DND-41 (cell line): Measurements from ENCODE around the gene R3HCC1L.

Experiments used
- CTCF ChIP-seq: IDR thresholded peaks from 2 replicates; pipeline ENCODE4 v1.5.1; 2012; ENCODE audit warnings: borderline replicate concordance, low read length, moderate library complexity, mild to moderate bottlenecking; ENCODE audit not compliant: poor library complexity, severe bottlenecking; ENCODE audit errors: extremely low read depth
- EZH2 ChIP-seq: IDR thresholded peaks from 3 replicates; pipeline ENCODE4 v1.6.1; 2012; ENCODE audit warnings: borderline replicate concordance, low read depth, mild to moderate bottlenecking, moderate library complexity, low read length, inconsistent platforms; ENCODE audit not compliant: severe bottlenecking

- no peak for TF ChIP-seq CTCF
- no peak for TF ChIP-seq EZH2
Measured at GRCh38 chr10:98195120-98195519, 60.7 kb downstream of the R3HCC1L start.
